ENCODE measurements around the gene CIC.

DNA sequence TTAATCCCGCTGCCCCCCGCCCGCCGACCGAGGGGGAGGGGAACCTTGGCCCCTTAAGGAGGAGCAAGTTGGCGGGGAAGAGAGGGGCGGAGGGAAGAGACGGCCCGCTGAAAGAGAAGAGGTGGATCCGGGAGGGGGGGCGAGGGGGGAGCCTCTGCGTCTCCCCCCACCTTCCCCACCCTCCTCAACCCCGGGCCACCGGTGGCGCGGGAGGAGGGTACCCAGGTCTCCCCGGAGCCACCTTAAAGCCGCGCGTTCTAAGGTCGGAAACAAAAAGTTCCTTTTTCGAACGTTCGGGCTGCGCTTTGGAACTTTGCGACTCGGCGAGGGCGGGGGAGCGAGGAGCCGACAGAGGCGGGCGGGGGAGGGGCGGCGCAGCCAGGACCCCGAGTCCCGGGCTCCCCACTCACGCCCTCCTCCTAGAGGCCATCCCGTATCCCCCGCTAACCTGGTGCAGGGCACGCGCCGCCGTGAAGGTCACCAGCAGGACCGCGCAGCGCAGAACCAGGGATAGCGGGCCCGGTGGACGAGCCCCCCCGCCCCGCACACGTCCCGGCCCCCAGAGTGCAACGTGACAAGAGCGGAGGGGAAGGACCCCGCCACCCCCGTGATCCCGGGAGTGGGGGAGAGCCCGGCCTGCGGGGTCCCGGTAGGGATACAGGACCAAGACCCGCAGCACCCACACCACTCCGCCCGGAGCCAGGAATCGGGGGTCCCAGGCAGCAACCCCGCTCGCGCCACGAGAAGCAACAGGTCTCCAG is 14.8 kb upstream of the CIC start:
- TF ChIP-seq POLR2AphosphoS5 (IDR thresholded peaks at IDR 0.05; ENCODE audit: low read depth, low read length) (peak; percentile 63), TAF1 (IDR thresholded peaks at IDR 0.05; ENCODE audit: borderline replicate concordance, insufficient read depth, low read length) (peak; percentile 59; the same call in 1 of the 2 replicates), FOXP2 (optimal IDR thresholded peaks at IDR 0.05; ENCODE audit: borderline replicate concordance, extremely low read depth, extremely low read length, insufficient read depth) (no peak)
- TF ChIP-seq, protein P1, sequence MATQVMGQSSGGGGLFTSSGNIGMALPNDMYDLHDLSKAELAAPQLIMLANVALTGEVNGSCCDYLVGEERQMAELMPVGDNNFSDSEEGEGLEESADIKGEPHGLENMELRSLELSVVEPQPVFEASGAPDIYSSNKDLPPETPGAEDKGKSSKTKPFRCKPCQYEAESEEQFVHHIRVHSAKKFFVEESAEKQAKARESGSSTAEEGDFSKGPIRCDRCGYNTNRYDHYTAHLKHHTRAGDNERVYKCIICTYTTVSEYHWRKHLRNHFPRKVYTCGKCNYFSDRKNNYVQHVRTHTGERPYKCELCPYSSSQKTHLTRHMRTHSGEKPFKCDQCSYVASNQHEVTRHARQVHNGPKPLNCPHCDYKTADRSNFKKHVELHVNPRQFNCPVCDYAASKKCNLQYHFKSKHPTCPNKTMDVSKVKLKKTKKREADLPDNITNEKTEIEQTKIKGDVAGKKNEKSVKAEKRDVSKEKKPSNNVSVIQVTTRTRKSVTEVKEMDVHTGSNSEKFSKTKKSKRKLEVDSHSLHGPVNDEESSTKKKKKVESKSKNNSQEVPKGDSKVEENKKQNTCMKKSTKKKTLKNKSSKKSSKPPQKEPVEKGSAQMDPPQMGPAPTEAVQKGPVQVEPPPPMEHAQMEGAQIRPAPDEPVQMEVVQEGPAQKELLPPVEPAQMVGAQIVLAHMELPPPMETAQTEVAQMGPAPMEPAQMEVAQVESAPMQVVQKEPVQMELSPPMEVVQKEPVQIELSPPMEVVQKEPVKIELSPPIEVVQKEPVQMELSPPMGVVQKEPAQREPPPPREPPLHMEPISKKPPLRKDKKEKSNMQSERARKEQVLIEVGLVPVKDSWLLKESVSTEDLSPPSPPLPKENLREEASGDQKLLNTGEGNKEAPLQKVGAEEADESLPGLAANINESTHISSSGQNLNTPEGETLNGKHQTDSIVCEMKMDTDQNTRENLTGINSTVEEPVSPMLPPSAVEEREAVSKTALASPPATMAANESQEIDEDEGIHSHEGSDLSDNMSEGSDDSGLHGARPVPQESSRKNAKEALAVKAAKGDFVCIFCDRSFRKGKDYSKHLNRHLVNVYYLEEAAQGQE (IDR thresholded peaks at IDR 0.05; ENCODE audit: insufficient read depth in 1 of 2, low read depth in 2 of 2, low read length in 2 of 2), result 0 out of 4 replicates have a peak, but pooled peaks of 1 of the 2 experiments have one; percentile 38
